HG03064 (cell line): ENCODE results near the gene HIVEP3.

Source experiments
- ATAC-seq: cut with Tn5 transposase; IDR thresholded peaks from one replicate; pipeline ENCODE4 v1.9.1; 2021; ENCODE audit warnings: low read depth; ENCODE audit not compliant: unreplicated experiment

HIVEP3 gene

DNA sequence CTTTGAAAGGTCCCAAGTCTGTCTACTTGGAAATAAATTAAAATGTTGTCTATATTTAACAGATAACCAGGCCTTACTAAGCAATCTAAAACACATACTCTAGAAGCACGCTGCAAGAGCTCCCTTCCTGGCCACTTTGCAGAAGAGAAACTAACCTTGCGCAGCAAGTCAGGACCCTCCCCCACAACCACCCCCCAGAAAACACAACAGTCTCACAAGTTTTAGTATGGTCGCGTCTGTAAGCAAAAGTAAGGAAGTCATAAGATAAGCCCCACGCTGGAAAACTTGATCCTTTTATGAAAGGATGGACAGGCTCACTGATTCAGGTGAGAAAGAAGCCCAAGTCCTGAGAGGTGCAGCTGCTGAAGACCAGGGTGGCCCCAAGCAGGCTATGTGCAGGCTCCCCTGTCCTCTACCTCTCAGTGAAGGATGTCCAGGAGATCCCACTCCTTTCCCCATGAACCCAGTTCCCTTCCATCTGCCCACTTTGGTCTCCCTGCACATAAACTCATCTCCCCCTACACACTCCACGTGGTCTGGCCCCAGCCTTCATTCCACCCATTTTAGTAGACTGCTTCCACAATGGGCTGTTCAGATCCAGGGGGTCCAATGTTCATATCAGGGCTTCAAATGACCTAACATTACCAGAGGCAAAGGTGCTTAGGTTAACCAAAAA lies 23.8 kb downstream of the HIVEP3 start:
- no peak for ATAC-seq

DNA sequence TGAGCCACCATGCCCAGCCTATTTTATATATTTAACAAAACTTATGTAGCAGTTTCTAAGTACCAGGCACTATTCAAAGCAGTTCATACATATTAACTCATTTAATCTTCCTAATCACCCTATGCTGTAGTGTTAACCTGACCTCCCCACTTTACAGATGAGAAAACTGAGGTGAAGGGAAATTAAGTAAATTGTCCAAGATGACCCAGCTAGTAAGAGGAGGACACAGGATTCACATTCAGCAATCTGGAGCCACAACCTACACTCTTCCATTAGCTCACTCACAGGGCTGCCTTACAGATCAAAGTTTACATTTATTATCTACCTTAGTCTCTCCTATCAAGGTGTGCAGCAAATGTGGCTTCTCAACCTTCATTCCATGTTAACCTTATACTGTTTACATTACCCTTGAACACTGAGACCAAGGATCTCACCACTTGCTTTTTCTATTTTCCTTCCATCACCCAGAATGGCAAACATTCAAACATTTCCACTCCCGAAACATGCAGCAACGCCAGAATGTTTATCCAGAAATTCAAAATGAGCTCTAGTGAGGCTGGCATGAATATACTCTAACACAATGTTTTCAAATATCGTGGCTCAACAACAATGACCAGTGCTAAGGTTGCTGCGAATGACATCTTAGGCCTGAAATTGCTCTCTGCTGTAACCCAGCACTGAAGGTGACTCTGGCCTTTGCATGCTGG lies 24.5 kb downstream of the HIVEP3 start:
- ATAC-seq: no peak

DNA sequence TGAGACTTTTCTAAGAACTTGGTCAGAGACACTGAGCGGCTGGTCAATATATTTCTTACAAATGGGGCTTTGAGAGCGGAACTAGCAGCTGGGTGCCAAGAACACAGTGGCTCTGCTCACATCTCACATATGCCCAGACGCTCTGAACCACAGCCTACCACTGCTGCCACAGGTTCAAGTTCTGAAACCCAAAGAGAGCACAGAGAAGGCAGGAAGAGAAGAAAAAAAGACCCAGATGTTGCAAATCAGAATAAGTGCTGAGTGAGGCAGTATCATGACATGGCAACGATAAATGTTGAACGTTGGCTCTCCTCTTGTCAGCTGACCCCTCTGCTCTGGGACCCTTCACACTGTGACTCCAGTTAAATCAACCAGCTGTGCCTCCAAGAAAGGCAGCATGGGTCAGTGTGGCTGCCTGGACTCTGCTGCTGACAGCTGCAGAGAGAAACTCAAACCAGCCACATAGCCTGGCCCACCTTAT lies 26.4 kb downstream of the HIVEP3 start:
- ATAC-seq: no peak

DNA sequence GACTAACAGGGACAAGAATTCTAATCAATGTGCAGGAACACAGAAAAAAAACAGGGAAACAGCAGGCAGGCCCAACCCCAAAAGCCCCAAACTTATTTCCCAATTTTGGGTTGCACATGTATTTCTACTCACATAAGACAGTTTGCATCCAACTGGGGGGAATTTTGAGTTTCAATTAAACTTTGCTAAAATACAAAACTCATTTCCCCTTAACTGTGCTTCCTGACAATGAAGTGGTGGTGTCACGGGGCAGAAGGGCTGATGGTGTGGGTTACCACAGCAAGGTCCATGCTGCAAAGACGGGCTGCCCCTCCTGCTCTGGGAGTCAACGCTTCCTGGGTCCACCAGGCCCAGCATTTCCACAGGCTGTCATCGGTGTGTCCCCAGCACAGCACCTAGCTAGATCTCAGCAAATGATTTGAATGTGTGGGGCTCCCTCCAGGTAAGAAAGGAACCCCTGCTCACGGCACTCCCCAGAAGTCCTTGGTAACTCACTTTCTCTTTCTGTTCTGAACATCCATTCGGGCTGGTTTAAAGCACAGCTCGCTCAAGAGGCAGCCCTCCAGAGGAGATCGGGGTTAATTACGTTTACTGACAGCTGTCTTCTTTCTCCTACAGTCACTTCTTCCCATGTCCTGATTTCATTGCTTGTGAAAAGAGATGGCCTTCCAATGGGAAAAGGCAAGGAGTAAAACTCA lies 27.4 kb downstream of the HIVEP3 start:
- ATAC-seq: peak; percentile 74

DNA sequence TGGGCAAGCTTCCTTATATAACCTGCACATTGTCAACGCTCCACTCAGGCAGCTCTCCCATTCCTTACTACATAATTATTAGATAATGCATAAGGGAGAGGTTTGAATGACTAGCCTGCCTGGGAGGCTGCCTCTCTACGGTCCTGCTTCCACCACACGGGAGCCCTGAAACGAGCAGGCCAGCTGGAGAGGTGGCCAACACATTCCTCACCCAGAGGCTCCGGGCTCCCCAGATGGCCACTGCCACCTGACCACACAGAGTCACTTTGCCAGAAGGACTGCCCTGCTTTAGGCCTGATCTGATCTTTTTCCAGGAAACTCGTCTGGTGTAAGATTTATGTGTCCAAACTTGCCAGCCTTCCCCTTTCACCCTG lies 27.9 kb downstream of the HIVEP3 start:
- ATAC-seq: no peak

DNA sequence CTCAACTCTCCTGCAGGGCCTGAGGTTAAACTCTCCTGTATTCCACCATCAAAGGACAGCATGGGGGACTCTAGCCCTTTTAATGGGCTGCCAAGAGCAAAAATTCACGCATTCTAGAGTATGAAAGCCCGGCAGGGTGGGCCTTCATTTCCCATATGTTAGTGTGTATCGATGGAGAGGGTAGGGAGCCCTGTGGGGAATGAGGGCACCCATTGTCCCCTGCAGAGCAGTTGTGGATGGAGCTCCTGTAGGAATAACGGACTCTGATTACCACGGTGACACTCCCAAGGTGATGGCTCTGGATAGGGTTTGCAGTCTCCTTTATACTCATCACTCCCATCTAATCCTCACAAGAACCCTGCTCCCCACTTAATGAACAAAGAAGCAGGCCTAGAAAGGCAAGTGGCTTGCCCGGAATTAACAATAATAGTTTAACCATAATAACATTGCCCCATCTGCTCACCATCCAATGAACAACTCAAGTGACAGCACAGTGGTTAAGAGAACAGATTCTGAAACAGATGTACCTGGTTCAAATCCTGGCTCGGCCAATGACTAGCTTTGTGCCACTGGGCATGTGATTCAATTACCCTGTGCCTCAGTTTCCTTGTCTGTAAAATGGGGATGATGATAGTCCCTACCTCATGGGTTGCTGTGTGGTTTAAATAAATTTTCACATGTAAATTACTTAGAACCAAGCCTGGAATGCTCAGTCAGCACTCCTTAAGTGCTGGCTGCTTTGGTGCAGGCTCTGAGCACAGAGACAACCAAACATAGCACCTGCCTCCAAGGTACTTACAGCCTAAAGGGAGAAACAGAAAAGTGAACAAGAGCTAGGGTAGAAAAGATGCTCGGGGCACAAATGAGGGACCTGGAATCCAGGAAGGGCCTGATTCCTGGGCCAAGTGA lies 29.0 kb downstream of the HIVEP3 start:
- ATAC-seq: no peak

DNA sequence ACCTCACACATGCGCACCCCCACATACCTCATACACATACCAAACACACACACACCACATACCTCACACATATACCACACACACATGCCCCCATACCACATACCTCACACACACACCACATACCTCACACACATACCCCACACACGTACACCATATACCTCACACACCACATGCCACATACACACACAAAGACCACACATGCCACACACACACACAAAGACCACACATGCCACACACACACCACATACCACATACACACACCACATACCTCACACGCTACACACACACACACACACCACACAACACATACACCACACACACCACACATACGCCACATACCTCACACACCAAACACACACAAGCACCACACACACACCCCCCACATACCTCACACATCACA lies 30.0 kb downstream of the HIVEP3 start:
- no peak for ATAC-seq

DNA sequence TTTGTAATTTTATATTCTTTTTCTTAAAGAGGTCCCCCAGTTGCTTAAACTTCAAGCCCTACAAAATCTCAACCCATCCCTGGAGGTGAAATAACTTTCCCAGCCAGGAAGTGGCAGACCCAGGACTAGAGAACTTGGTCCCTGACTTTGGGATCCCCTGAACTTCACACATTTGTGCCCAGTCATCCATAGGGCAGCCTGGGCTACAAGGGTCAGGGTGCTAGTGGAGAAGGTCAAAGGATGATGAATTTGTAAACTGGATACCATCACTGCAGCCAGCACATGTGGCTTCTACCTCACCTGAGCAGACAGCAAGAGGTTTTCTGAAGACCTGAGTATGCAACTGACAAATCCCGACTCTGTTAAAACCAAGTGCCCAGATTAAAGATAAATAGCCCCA lies 31.4 kb downstream of the HIVEP3 start:
- ATAC-seq: no peak

DNA sequence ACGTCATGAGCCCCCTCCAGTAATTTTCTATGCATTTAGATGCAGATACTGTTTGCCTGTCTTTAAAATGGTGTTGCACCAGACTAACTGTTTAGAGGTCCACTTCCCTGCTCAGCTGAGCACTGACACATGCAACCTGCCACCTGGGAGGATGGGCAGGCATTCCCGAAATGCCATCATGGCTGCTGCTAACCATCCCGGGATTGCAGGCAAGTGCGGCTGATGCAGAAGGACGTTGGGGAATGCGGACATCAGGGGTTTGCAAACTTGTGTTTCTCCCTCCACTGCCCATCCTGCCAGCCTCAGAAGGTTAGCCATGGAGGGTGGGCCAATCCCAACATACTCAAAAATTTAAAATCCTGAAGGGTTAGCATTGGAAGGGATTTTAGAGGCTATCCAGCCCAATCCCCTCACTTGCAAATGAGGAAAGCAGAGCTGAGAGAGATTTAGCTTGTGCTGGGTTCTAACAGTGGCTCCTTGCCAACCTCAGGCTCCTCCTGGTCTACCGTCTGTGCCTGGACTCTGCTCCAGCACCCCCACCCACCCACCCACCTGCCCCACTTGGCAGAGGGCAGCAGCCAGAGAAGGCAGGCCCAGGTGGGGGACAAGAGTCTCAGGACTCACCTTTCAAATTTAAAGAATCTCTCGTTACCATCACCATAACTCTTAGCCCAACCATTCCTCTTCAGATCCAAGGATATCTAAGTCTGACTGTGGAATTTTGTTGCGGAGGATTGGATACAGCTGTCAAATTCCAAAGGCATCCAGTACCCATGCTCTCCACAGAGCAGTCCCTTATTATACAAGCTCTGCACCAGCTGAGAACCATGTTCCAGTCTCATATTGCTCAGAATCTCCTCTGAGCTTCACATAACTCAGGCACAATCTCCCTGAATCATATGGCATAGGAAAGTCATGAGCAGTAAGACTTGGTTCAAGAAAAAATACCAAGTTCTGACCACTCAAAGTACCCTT lies 34.2 kb downstream of the HIVEP3 start:
- no peak for ATAC-seq

DNA sequence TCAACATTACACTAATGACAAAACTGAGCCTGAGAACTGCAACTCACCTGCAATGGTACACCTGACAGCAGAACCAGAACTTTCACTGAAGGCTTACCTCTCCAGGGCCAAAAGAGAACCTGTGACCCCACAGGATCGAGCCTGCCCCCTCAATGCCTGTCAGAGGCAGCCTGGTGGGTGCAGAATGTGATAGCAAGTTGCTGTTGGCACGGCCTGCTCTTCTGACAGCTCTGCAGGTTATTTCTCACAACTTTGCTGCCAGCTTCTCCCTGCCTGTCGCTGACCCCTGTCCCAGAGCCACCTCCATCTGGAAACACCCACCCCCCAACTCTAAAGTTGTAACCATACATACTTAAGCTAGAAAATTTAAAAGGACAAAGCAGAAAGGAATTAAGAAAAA lies 35.2 kb downstream of the HIVEP3 start:
- no peak for ATAC-seq

DNA sequence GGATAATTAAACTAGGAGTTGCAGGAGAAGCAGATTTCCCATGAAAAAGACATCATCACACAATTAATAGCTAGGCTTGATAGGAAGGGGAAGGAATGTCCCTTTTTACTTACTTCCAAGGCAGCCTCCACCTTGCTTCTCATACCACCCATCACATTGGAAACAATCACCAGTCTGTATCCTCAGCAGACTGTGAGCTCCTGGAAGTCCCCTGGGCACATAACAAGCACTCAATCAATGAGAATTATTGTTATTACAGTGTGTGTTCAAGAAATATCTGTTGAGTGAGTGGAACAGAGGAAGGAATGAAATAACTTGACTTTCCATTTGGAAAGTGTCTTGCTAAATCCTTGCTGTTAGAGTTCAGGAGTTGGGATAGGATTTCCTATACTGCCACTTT lies 36.2 kb downstream of the HIVEP3 start:
- no peak for ATAC-seq

DNA sequence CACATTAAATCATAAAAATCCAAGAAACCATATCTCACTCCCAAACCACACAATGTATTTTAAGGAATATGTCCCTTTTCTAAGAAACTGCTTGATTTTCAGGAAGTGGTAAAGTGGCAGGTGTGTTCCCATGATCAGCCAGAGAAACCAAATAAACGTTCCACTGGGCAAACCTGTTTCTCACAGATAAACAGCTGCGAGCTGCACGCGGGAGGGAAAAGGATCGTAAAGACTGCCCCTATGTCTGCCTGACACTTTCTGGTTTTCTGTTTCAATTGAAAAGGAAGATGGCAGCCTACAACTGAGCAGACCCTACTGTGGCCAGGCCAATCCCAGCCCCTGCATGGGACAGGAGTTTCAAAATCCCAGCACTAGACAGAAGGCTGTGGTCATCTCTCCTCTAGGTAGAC lies 36.6 kb downstream of the HIVEP3 start:
- ATAC-seq: no peak

DNA sequence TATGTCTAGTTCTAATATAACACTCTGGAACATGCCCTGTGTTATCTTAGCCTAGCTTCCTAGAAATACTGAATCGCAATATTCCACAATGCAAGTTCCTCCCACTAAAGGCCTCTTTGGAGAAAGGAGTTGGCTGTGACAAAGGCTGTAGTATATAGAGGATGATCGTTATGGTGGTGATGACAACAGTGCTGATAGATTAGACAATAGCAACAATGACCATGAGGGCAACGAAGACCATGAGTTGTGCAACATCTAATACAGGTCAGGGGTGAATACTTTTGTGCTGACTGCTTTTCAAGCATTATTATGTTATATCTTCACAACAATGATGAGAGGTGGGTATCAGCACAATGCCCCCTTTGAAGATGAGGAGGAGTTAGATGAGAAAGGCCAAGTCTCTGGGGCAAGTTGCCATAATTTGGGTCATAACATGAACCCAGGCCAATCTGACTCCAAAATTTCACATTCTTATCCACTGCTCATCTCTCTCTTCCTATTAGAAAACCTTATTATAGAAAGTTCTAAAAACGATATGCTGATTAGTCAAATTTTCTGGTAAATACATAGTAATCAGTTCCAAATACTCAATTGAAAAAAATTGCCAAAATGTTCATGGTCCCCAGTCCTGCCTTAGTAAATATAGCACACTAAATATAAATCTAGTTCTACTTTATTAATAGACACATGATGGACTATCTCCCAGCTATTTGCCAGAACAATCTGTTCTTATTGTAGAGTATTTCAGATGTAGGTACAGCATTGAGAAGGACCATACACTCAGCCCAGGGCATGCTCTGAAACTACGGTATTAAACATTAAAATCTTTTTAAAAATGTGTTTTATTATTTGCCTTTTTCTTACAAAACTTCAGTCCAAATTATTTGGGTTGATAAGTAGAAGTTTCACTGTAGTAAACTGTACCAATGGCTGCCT lies 37.5 kb downstream of the HIVEP3 start:
- no peak for ATAC-seq

DNA sequence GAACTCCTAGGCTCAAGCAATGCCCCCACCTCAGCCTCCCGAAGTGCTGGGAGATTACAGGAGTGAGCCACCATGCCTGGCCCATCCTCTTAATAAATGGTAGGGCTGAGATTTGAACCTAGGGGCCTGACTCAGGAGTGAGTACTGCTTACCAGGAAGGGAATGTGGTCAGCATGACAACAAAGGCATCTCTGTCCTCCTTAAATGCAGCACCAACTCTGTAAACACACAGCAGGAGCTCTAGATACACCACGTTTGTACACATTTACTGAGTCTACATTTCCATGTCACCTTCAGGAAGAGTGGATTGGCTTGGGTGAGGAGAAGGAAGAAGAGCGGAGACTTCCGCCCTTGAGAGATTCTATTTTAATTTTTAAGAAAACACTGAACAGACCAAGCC lies 38.5 kb downstream of the HIVEP3 start:
- no peak for ATAC-seq

DNA sequence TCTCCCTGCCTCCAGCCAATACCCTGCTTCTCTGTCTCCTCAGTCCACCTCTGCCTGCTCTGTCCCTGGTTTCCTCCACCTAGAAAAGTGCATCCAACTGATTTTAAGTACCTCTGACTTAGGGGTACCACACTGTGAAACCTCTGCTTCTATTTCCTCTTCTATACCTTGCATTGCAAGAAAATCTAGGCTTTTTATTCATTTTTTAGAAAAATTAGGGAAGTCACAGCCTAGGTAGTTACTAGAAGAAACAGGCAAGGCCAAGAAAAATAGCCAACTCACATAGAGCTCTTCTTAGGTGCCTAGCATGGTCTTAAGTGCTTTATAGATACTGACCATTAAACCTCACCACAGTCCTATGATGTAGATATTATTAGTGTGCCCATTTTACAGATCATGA lies 39.1 kb downstream of the HIVEP3 start:
- no peak for ATAC-seq

DNA sequence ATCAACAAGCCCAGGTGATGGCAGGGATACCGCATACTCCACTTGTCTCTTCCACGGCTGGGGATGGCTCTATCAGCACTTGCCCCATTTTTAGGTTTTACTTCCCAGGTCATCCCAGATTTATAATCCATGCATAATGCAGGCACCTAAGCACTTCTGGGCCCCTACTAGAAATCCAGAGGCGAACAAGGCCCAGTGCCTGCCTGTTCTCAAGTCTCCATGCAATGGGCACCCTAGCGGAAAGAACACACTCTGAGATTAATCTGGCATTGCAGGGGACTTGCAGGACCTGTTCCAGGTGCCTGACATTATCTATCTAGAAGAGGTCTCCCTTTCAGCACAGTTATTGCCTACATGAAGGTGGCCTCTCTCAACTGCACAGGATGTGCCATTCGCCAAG lies 39.8 kb downstream of the HIVEP3 start:
- no peak for ATAC-seq

DNA sequence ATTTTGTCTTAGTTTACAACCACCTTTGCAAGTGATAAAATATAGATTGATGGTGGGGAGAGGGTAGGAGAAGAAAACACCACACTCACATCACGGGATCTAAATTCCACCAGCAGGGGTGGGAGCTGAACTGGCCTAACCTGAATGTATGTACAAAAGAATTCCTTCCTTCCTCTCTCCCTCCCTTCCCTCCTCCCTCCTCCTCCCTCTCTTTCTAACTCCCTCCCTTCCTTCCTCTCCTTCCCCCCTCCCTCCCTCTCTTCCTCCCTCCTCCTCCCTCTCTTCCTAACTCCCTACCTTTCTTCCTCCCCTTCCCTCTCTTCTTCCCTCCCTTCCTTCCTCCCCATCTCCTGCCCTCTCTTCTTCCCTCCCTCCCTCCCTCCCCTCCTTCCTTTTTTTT lies 40.2 kb downstream of the HIVEP3 start:
- no peak for ATAC-seq

DNA sequence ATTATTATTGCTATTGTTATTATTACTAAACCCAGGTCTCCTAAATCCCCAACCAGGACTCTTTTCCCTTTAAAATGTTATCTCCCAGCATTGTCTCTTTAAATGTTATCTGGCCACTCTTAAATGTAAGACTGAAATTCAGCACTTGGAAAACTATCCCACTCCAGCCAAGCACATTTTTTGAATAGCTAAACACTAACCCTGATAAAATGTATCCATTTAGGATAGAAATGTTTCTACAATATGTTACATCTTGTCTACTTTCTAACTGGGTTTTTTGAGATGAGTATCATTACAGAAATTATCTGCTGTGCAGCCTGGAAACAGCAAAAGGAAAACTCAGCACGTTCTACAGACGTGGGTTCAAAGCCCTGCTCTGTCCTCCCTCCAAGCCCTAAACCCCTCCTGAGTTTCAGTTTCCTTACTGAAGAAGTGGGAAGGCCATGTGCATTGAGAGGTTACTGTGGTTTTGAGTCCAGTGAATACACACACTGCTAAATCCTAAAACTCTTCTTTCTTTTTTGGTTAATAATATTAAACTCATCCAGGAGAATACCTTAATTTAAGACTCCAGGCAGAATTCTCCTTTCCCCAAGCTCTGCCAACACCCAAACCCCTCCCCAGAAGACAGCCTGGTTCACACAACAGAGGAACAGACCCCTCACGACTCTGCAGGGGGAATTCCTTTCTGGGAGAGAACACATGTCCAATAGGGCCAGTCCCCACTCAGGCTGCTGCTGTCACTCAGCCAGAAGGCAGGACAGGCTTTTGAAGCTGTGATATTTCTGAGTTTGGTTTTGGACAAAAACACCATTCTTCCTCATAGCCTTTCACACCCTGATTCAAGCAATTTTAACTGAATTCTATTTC lies 41.9 kb downstream of the HIVEP3 start:
- ATAC-seq: no peak
